ENCODE results near the gene CENPN. TPM values are rescaled to one million over a fixed set of nuclear protein-coding genes. Genes with fewer than 3 reads are reported as not detected.

CENPN gene
- total RNA-seq, result 14.8 and 24.9 TPM in 2 replicates

GRCh38 chr16:81006813-81007695 lies at the start of gene CENPN, which contains the start of gene CMC2:
Gene CENPN, plus strand, starts transcription at chr16:81007214. Its CDS starts 4,726 bp downstream, at chr16:81011940.
Gene CMC2, minus strand, starts transcription at chr16:81006885. Its CDS starts 9,491 bp downstream, at chr16:80997394.

GRCh38 chr16:81035398-81035974 lies 28.5 kb downstream of the CENPN start, which contains the start of gene ATMIN:
Gene ATMIN, plus strand, starts transcription at chr16:81035842. Its CDS starts 29 bp downstream, at chr16:81035871.

GRCh38 chr16:81077076-81077940 lies 70.3 kb downstream of the CENPN start, which contains the start of gene C16orf46:
Gene C16orf46, minus strand, starts transcription at chr16:81077238. Its CDS starts 13,283 bp downstream, at chr16:81063955.

Other genes starting within 250 kb of the CENPN start
- gene CDYL2, start 202.6 kb upstream of the CENPN start, total RNA-seq, result 6.5 and 11.8 TPM in 2 replicates
- 29.6 and 30.7 TPM in 2 replicates for gene CMC2, start 329 bp upstream of the CENPN start, total RNA-seq
- 50.5 and 53.3 TPM in 2 replicates for gene ATMIN, start 28.6 kb downstream of the CENPN start, total RNA-seq
- 0.43 and 1.0 TPM in 2 replicates for gene C16orf46, start 70.0 kb downstream of the CENPN start, total RNA-seq
- gene GCSH, start 89.2 kb downstream of the CENPN start, total RNA-seq, result 8.3 and 14.8 TPM in 2 replicates
- 0.07 TPM in 1 of 2 replicates, not detected in the other for gene BCO1, start 231.5 kb downstream of the CENPN start, total RNA-seq

Measured in smooth muscle cell of the pulmonary artery (primary cell).